IMR-90 (cell line): ENCODE data around the gene A4GNT.

Experiments
- CTCF ChIP-seq: conservative IDR thresholded peaks from 2 replicates; pipeline ENCODE4 v1.5.1; 2012; ENCODE audit warnings: mild to moderate bottlenecking, low read depth, low read length, improper control_type of control experiment
- FOS ChIP-seq: fragments of 150-350 bp; IDR thresholded peaks from 2 replicates; pipeline ENCODE4 v1.6.1; 2016; ENCODE audit warnings: low read depth, low read length
- MAFK ChIP-seq: IDR thresholded peaks from 2 replicates; pipeline ENCODE4 v1.6.1; 2012; ENCODE audit warnings: low read depth, low read length, improper control_type of control experiment
- MAZ ChIP-seq: IDR thresholded peaks from 2 replicates; pipeline ENCODE4 v1.6.1; 2012; ENCODE audit warnings: low read depth, mild to moderate bottlenecking, low read length, improper control_type of control experiment, moderate library complexity, borderline replicate concordance
- NFE2L2 ChIP-seq: fragments of 150-350 bp; IDR thresholded peaks from 2 replicates; pipeline ENCODE4 v1.6.1; 2016; ENCODE audit warnings: low read depth, mild to moderate bottlenecking, low read length
- POLR2A ChIP-seq: IDR thresholded peaks from 2 replicates; pipeline ENCODE4 v1.6.1; 2012; ENCODE audit warnings: mild to moderate bottlenecking, low read depth, low read length
- RAD21 ChIP-seq: IDR thresholded peaks from 2 replicates; pipeline ENCODE4 v1.6.1; 2012; ENCODE audit warnings: low read length, improper control_type of control experiment
- RCOR1 ChIP-seq: IDR thresholded peaks from 2 replicates; pipeline ENCODE4 v1.6.1; 2012; ENCODE audit warnings: mild to moderate bottlenecking, low read length, improper control_type of control experiment; ENCODE audit not compliant: insufficient replicate concordance
- RFX5 ChIP-seq: IDR thresholded peaks from 2 replicates; pipeline ENCODE4 v1.8.0; 2012; ENCODE audit warnings: low read depth, mild to moderate bottlenecking, low read length, moderate library complexity
- SMC3 ChIP-seq: fragments of 150-350 bp; IDR thresholded peaks from 2 replicates; pipeline ENCODE4 v1.6.1; 2016; ENCODE audit warnings: low read depth, mild to moderate bottlenecking, antibody characterized with exemption, low read length, moderate library complexity
- USF2 ChIP-seq: fragments of 150-350 bp; IDR thresholded peaks from 2 replicates; pipeline ENCODE4 v1.6.1; 2017; ENCODE audit warnings: mild to moderate bottlenecking, antibody characterized with exemption, low read length, low read depth

GRCh38 chr3:138124706-138125355, 7.4 kb downstream of the A4GNT start:
- no peak for TF ChIP-seq CTCF
- no peak for TF ChIP-seq POLR2A
- no peak for TF ChIP-seq RCOR1
- no peak for TF ChIP-seq MAFK
- no peak for TF ChIP-seq SMC3
- TF ChIP-seq USF2 = no peak
- TF ChIP-seq FOS = peak; percentile 72
- TF ChIP-seq RAD21 = no peak
- TF ChIP-seq MAZ = no peak
- no peak for TF ChIP-seq NFE2L2
- no peak for TF ChIP-seq RFX5
